GM12874 (cell line): ENCODE measurements around the gene DOK7.

Source experiments
- TF ChIP-seq, protein P1 (sequence below): IDR thresholded peaks from 2 replicates; pipeline ENCODE4 v1.5.1; 2011; ENCODE audit warnings: low read depth, mild to moderate bottlenecking, control low read depth, low read length, moderate library complexity; ENCODE audit not compliant: insufficient read depth

Gene DOK7

DNA sequence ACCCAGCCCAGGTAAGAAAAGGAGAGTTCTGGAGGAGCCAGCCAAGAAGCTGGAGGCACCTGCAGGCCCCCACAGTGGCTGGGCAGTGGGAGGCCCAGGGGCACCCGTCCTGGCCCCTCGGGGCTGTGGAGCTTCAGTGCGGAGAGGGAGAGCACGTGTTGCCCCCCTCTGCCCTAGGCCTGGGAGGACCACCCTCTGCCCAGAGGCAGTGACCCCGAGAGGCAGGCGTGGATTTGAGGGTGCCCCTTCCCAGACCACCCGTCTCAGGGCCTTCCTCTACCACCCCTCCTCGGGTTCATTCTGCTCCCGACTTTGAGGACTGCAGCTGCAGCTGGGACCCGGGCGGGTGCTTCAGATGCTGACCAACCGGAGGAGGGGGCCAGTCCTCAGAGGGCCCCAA lies 33.5 kb upstream of the DOK7 start:
- TF ChIP-seq, protein P1, sequence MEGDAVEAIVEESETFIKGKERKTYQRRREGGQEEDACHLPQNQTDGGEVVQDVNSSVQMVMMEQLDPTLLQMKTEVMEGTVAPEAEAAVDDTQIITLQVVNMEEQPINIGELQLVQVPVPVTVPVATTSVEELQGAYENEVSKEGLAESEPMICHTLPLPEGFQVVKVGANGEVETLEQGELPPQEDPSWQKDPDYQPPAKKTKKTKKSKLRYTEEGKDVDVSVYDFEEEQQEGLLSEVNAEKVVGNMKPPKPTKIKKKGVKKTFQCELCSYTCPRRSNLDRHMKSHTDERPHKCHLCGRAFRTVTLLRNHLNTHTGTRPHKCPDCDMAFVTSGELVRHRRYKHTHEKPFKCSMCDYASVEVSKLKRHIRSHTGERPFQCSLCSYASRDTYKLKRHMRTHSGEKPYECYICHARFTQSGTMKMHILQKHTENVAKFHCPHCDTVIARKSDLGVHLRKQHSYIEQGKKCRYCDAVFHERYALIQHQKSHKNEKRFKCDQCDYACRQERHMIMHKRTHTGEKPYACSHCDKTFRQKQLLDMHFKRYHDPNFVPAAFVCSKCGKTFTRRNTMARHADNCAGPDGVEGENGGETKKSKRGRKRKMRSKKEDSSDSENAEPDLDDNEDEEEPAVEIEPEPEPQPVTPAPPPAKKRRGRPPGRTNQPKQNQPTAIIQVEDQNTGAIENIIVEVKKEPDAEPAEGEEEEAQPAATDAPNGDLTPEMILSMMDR, result no peak

DNA sequence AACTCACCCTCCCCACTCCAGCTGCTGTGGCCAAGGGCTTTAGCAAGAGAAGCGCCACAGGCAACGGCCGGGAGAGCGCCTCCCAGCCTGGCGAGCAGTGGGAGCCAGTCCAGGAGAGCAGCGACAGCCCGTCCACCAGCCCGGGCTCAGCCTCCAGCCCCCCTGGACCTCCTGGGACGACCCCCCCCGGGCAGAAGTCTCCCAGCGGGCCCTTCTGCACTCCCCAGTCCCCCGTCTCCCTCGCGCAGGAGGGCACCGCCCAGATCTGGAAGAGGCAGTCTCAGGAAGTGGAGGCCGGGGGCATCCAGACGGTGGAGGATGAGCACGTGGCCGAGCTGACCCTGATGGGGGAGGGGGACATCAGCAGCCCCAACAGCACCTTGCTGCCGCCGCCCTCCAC lies 32.6 kb upstream of the DOK7 start:
- TF ChIP-seq, protein P1, result no peak

DNA sequence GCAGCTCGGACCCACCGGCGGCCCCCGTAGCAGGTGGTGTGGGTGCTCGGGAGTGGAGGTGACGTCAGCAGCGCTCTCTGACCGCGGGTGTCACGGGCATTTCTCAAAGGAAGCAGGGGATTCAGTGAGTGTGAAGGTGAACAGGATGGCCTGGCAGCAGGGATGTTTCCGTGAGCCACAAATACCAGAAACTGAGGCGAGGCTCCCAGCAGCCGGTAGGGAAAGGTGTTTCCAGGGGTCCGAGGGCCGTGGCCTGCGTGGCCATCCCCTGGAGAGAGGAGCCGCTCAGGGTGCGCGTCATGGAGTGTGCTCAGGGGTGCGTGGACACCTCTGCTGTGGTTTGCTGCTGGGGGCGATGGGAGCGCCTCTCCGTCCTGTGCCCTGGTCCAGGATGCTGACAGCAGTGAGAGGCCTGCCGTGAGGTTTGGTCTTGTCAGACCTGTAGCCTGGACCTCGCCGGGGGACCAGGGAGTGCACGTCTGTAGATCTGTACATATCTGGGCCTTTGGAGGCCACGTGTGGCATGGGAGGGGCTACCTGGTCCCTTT lies 31.6 kb upstream of the DOK7 start:
- TF ChIP-seq, protein P1, result no peak

DNA sequence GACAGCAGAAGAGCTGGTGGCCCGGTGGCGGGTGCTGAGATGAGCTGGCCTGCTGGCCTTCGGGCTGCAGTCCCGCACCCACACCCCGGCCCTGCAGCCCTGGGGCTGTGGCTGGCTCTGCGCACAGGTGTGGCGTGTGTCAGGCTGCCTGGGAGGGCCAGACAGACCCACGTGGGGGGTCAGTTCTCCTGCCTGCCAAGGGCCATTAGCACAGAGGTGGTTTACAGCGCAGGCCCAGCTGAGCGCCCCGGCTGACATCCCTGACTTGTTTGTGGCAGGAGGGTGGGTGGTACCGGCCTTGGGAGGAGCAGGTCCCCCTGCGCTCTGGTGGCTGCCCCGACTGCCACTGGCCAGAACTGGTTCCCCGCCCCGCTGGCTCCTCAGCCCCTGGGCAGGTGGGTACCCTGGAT lies 30.7 kb upstream of the DOK7 start:
- TF ChIP-seq, protein P1, result no peak

DNA sequence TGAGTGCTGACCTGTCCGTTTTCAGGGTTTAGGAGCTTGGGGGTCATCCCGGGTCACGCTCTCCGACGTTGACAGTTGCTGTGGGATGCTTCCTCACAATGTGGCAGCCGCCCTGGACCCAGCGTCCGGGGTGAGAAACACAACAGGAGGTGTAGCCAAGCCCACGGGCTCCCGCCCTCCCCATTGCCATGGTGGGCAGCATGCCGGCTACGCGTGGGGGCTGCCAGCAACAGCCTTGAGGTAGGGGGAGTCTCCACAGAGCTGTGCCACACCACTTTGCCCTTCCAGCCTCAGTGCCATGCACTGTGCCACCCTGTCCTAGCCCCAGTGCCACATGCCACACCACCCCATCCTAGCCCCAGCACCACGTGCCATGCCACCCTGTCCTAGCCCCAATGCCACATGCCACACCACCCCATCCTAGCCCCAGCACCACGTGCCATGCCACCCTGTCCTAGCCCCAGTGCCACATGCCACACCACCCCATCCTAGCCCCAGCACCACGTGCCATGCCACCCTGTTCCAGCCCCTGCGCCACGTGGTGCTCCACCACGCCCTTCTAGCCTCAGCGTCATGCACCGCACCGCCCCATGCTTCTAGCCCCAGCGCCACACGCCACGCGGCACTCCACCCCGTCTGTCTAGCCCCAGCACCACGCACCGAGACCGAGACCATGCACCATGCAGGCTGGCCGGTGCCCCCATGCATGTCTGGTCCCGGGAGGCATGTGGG lies 29.8 kb upstream of the DOK7 start:
- TF ChIP-seq, protein P1, result no peak

DNA sequence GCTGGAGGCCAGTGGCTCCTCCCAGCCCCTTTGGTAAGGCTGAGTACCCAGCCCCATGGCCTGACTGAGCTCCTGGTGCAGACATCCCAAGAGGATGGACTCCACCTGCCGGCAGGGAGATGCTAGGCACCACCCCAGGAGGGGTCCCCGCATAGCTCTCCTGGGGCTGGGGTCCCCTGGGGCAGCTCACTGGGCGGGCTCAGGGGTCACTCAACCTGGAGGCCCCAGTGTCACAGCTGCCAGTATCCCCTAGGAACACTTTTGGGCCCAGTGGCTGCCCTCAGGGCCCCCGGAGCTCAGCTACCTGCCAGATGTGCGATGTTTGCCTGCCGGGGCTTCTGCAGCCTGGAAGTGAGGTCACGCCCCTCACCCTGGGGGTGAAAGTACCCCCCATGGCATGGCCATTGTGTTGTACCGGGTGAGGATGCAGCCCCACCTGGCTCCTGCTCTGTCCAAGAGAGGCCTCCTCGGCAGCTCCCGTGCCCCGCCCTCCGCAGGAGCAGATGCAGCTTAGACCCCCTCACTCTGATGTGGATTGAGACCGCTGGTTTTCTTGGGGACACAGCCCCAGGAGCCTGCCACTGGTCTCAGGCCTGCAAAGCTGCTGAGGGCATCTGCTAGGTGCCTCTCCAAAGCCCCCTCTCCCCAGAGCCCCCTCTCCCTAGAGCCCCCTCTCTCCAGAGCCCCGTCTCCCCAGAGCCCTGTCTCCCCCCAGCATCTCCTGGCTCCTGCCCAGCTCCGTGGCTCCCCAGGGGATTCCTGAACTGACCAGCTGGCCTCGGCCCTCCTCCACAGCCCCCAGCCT lies 28.0 kb upstream of the DOK7 start:
- TF ChIP-seq, protein P1, result no peak

DNA sequence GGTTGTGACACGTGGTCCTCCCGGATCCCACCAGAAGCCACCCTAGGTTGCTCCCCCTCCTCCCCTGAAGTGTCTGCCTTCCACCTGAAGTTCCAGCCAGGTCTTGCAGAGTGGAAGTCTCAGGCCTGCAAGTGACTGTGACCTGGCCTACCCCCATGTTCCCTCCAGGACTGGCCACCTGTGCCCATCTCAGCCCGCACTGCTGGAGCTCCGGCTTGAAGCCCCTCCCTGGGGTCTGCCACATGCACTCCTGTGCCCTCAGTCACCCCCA lies 27.5 kb upstream of the DOK7 start:
- TF ChIP-seq, protein P1, result no peak
